SU-DHL-6 (cell line): ENCODE measurements around the gene BRIP1.

Experiments
- H2AFZ ChIP-seq: fragments of 200-600 bp; sonication (generic); 2 replicates; pipeline ENCODE4 v1.6.1; 2014; ENCODE audit warnings: low read depth, mild to moderate bottlenecking, moderate library complexity, mixed read lengths, antibody characterized with exemption, low read length; ENCODE audit not compliant: severe bottlenecking
- H3F3A ChIP-seq: fragments of 200-600 bp; shearing (Covaris generic); 2 replicates; pipeline ENCODE4 v1.6.0; 2016; ENCODE audit warnings: antibody characterized with exemption, mild to moderate bottlenecking; ENCODE audit not compliant: insufficient read depth
- H3K27ac ChIP-seq: fragments of 200-600 bp; sonication (generic); 2 replicates; pipeline ENCODE4 v1.5.1; 2016; ENCODE audit warnings: low read depth, mild to moderate bottlenecking, low read length, moderate library complexity, mixed read lengths
- H3K27me3 ChIP-seq: fragments of 200-600 bp; sonication (generic), shearing (Covaris generic); 2 replicates; pipeline ENCODE4 v1.6.0; 2014; ENCODE audit warnings: mild to moderate bottlenecking, low read length
- H3K36me3 ChIP-seq: fragments of 200-600 bp; sonication (generic); 2 replicates; pipeline ENCODE4 v1.6.1; 2014; ENCODE audit warnings: mild to moderate bottlenecking, low read length, mixed read lengths
- H3K4me2 ChIP-seq: fragments of 300-600, 200-600 bp; shearing (Covaris generic), sonication (generic); 2 replicates; pipeline ENCODE4 v1.6.0; 2014; ENCODE audit warnings: low read length, low read depth, mild to moderate bottlenecking; ENCODE audit not compliant: poor library complexity, severe bottlenecking
- H3K4me3 ChIP-seq: fragments of 200-600 bp; sonication (generic); 2 replicates; pipeline ENCODE4 v1.5.1; 2014; ENCODE audit warnings: antibody characterized with exemption, low read length, mild to moderate bottlenecking, mixed read lengths; ENCODE audit not compliant: insufficient read depth, poor library complexity, severe bottlenecking
- H3K79me2 ChIP-seq: fragments of 200-600 bp; sonication (generic); 2 replicates; pipeline ENCODE4 v1.6.1; 2014; ENCODE audit warnings: mild to moderate bottlenecking, low read length, moderate library complexity; ENCODE audit not compliant: insufficient read depth
- H3K9ac ChIP-seq: fragments of 200-600 bp; sonication (generic); 2 replicates; pipeline ENCODE4 v1.7.0; 2014; ENCODE audit warnings: mild to moderate bottlenecking, low read length
- H3K9me2 ChIP-seq: fragments of 200-600 bp; sonication (generic); replicated peaks from 2 replicates; pipeline ENCODE4 v1.6.1; 2014; ENCODE audit warnings: low read length; ENCODE audit not compliant: insufficient read depth
- H3K9me3 ChIP-seq: fragments of 200-600 bp; sonication (generic); 2 replicates; pipeline ENCODE4 v1.6.1; 2014; ENCODE audit warnings: low read length, mixed read lengths; ENCODE audit not compliant: insufficient read depth
- H4K20me1 ChIP-seq: fragments of 200-600 bp; sonication (generic); 2 replicates; pipeline ENCODE4 v1.6.1; 2014; ENCODE audit warnings: low read depth, mild to moderate bottlenecking, antibody characterized with exemption, low read length, moderate library complexity, mixed read lengths
- EZH2phosphoT487 ChIP-seq: fragments of 200-600 bp; sonication (generic), shearing (Covaris generic); conservative IDR thresholded peaks from 2 replicates; pipeline ENCODE4 v1.6.1; 2018; ENCODE audit warnings: mild to moderate bottlenecking, antibody characterized with exemption, low read length, moderate library complexity, mixed read lengths
- TF ChIP-seq, protein P1 (sequence below): fragments of 200-600 bp; sonication (generic); IDR thresholded peaks from one replicate; pipeline ENCODE4 v1.5.1; 2017; ENCODE audit warnings: antibody characterized with exemption, mild to moderate bottlenecking, low read length, moderate library complexity; ENCODE audit not compliant: insufficient read depth, poor library complexity, severe bottlenecking

BRIP1 gene

DNA sequence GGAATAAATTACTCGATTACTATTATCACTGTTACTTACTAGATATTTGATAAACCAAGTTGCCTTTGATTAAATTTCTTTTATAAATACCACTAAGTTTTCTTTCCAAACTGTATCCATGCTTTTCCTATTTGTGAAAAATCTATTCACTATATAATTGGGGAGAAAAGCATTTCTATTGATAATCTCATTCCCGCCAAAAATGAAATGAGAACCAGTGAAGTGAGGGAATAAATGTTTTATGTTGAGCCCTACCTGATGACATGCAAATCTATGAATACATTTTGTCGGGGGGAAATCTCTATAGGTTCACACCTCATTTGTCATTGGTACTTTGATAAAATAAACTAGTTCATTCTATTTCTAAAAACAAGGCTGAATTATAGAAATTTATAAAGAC, 15.7 kb downstream of the BRIP1 start:
- Histone ChIP-seq H3K9ac (no peak overlapping the region), H3K27ac (no peak overlapping the region), H3K27me3 (no peaks in the 10 kb centered on the region), H3K9me3 (no peaks in the 10 kb centered on the region), H3K4me3 (no peak overlapping the region), H3K36me3 (peaks cover 46% of the 10 kb centered on the region), H3K79me2 (peaks cover 18% of the 10 kb centered on the region), H3K4me2 (no peak overlapping the region), H2AFZ (no peak overlapping the region), H3F3A (peaks cover 10% of the 10 kb centered on the region; the same call in 1 of the 2 replicates), H4K20me1 (no peaks in the 10 kb centered on the region), H3K9me2 (no peaks in the 10 kb centered on the region)
- no peak for TF ChIP-seq EZH2phosphoT487

GRCh38 chr17:61846761-61847375, 16.5 kb downstream of the BRIP1 start:
- H4K20me1 ChIP-seq: no peaks in the 10 kb centered on the region
- no peak overlapping the region for H3K27ac ChIP-seq
- no peaks in the 10 kb centered on the region for H3K27me3 ChIP-seq
- no peak overlapping the region for H3K9ac ChIP-seq
- peaks cover 10% of the 10 kb centered on the region; the same call in 1 of the 2 replicates for H3F3A ChIP-seq
- H3K9me3 ChIP-seq: no peaks in the 10 kb centered on the region
- no peak overlapping the region for H3K4me3 ChIP-seq
- H3K9me2 ChIP-seq: no peaks in the 10 kb centered on the region
- H3K4me2 ChIP-seq: no peak overlapping the region
- TF ChIP-seq, protein P1, sequence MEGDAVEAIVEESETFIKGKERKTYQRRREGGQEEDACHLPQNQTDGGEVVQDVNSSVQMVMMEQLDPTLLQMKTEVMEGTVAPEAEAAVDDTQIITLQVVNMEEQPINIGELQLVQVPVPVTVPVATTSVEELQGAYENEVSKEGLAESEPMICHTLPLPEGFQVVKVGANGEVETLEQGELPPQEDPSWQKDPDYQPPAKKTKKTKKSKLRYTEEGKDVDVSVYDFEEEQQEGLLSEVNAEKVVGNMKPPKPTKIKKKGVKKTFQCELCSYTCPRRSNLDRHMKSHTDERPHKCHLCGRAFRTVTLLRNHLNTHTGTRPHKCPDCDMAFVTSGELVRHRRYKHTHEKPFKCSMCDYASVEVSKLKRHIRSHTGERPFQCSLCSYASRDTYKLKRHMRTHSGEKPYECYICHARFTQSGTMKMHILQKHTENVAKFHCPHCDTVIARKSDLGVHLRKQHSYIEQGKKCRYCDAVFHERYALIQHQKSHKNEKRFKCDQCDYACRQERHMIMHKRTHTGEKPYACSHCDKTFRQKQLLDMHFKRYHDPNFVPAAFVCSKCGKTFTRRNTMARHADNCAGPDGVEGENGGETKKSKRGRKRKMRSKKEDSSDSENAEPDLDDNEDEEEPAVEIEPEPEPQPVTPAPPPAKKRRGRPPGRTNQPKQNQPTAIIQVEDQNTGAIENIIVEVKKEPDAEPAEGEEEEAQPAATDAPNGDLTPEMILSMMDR: no peak
- no peak for TF ChIP-seq EZH2phosphoT487
- no peak overlapping the region for H2AFZ ChIP-seq
- H3K79me2 ChIP-seq: peaks cover 11% of the 10 kb centered on the region; the same call in 1 of the 2 replicates
- H3K36me3 ChIP-seq: peaks cover 54% of the 10 kb centered on the region

DNA sequence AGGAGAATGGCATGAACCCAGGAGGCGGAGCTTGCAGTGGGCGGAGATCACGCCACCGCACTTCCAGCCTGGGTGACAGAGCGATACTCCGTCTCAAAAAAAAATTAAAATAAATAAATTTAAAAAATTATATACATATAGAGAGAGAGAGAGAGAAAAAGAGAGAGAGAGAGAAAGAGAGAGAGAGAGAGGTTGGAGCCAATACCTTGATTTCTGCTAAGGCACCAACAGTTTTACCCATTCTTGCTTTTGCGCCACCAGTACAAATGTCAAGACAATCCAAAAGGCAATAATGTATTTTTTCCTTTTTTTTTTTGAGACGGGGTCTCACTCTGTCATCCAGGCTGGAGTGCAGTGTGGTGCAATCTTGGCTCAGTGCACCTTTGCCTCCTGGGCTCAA, 17.2 kb downstream of the BRIP1 start:
- H3K27ac ChIP-seq: no peak overlapping the region

GRCh38 chr17:61843435-61843834, 19.9 kb downstream of the BRIP1 start:
- H3K36me3 ChIP-seq: peaks cover 50% of the 10 kb centered on the region

More for the DNA sequence above, 17.2 kb downstream of the BRIP1 start:
- Histone ChIP-seq H4K20me1 (no peaks in the 10 kb centered on the region), H3K79me2 (peaks cover 8% of the 10 kb centered on the region; the same call in 1 of the 2 replicates), H3K27me3 (no peaks in the 10 kb centered on the region), H3K4me3 (no peak overlapping the region), H3F3A (peaks cover 10% of the 10 kb centered on the region; the same call in 1 of the 2 replicates), H3K9me3 (no peaks in the 10 kb centered on the region), H2AFZ (no peak overlapping the region), H3K36me3 (peaks cover 53% of the 10 kb centered on the region), H3K9me2 (no peaks in the 10 kb centered on the region), H3K4me2 (no peak overlapping the region), H3K9ac (no peak overlapping the region)
- TF ChIP-seq, protein P1: no peak
- TF ChIP-seq EZH2phosphoT487: no peak

More at GRCh38 chr17:61843435-61843834, 19.9 kb downstream of the BRIP1 start:
- H3K79me2 ChIP-seq: peaks cover 3% of the 10 kb centered on the region
- TF ChIP-seq, protein P1: no peak
- TF ChIP-seq EZH2phosphoT487: no peak
- H3K9me3 ChIP-seq: no peaks in the 10 kb centered on the region
- H4K20me1 ChIP-seq: 0 out of 2 replicates have a peak, but pooled peaks cover 3% of the 10 kb centered on the region
- no peak overlapping the region for H3K27ac ChIP-seq
- H3K4me2 ChIP-seq: no peak overlapping the region
- no peaks in the 10 kb centered on the region for H3K27me3 ChIP-seq
- H3K4me3 ChIP-seq: no peak overlapping the region
- no peak overlapping the region for H3K9ac ChIP-seq
- no peak overlapping the region for H2AFZ ChIP-seq
- H3F3A ChIP-seq: peaks cover 20% of the 10 kb centered on the region; the same call in 1 of the 2 replicates
- H3K9me2 ChIP-seq: no peaks in the 10 kb centered on the region
